ENCODE results near the gene AIMP1. TPM values are rescaled to one million over a fixed set of nuclear protein-coding genes. Genes with fewer than 3 reads are reported as not detected.

Gene AIMP1
- total RNA-seq: 32.8 TPM

DNA sequence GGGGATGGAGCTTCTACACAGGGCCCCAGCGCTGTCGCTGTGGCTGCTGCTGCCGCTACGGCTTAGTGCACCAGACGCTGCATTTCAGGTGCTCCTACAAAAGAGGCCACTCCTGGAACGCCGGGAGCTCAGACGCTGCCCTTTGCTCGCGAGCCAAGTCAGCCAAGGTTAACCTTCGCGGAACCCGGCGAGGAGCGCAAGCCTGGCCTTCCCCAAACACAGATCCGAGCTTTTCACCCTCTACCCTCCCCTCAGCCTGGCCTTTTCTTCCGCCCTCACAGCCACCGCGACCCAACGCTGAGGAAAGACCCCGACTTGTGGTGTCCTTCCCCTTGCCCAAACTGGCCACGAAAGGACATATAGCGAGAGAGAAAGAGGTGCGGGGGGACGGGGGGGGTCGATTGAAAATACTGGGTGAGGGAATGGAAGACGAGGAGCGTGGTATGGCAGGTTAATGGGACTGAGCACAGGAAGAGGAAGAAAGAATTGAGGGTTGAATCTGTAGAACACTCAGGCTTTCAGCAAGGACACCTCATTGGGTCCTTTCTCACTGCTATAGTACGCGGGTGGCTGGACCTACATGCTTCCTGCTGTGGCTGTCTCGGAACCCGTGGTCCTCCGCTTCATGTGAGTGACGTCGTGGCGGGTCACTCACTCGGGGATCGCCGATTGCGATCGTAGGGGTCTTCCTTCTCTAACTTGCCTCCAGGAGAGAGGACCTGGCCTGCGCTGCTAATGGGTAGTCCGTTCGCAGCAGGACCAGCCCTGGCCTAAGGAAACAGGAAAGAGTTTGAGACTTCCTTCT lies at the start of gene AIMP1, which contains the start of gene TBCK:
AIMP1 (plus strand) TSS at position 583 of the 805 bp plus-strand sequence. CDS start 8,460 bp downstream, outside the sequence.
TBCK (minus strand) TSS at position 242 of the 805 bp plus-strand sequence. CDS start 7,249 bp downstream, outside the sequence.
- ATAC-seq: peak; percentile 94

DNA sequence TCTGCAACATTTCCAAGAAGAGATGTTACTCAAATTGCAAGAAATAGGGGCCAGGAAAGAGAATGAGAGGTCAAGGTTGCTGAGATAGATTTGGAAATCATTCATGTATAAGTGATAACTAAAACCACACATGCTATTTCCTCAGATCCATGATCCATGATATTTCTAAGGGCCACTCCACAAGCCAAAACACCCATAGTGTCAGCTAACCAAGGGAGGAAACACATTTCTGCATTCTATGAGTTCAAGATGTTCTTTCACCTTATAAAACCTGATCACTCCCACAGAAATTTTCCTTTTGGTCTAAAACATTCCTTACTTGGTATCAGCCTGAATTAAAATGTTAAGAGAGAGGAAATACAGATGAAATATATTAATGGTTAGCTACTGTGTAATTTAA lies 47.6 kb upstream of the AIMP1 start:
- ATAC-seq: no peak

DNA sequence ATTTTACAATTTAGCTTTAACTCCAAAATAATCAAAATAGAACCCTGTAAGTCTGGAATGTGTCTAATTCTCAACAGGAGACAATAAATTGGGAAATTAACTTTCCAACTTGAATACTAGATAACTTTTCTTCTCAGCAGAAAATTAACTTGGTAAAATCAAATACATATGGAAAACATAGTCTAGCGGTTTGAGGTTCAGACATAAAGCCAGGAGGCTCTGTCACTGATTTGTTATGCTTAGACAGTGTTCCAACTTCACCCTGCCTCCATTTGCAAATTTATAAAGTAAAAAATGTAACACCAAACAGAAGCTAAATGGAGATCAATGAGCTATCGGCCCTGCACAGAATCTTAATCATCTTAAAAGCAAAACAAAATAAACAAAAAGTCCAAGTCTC lies 46.6 kb upstream of the AIMP1 start:
- ATAC-seq: no peak

DNA sequence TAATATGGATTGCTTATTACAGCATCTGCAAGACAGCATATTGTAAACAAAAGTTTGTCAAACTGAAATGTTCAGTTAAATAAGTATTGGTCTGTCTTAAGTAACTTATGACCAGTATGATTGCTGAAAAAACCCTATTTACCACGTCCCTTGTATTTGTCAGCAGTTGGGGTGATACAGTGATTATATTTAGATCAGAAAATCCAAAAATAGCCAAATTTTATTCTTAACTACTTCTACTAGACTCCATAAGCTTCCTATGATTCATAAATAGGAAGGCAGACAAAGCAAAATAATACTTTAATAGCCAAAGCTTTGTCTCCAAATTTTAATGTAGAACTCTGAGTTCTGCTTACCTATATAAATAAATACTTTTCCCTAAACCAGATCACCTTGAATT lies 45.6 kb upstream of the AIMP1 start:
- no peak for ATAC-seq

DNA sequence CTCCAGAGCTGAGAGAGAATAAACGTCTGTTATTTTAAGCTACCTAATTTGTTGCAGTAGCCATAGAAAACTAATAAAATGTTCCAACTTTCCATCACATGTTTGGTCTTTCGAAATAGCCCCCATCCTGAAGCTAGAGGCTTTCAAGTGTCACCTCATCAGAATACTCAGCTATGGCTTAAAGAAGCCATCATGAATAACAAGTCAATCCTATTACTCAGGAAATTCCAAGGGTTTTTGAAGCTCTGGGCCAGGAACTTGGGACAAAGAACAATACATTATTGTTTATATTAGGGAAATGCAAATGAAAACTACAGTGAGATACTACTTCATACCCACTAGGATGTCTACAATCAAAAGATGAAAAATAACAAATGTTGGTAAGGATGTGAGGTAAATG lies 42.5 kb upstream of the AIMP1 start:
- no peak for ATAC-seq

DNA sequence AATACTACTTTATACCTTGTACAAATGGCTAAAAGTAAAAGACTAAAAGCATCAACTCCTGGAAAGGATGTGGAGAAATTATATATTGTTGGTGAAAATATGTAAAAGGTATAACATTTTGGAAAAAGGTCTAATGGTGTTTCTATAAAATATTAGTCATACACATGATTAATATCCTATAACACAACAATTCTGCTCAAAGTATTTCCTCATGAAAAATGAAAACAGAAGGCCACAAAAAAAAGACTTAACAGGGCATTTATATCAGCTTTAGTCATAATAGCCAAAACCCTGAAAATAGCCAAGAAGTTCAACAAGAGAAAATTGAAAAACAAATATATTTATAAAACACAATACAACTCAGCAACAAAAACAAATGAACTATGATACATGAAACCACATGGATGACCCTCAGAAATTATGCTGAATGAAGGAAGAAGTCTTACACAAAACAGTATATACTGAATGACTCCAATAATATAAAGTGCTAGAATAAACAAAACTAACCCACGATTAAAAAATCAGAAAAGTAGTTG lies 39.1 kb upstream of the AIMP1 start:
- ATAC-seq: no peak

DNA sequence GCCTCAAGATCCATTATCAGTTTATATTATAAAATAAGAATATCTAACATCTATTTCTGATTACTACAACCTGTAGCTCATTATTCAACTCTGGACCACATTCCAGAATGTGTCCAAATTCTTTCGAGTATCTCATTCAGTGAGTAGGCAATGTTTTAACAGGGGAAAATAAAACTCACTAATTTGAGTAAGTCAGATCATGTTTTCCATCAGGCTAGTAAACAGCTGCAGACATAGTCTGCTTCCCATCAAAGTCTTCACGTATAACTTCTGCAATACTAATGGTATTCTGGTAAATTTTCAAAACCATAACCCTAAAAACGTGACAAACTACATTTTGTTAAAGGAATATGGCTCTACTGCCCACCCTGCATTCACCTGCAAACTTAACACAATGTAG lies 32.1 kb upstream of the AIMP1 start:
- no peak for ATAC-seq

DNA sequence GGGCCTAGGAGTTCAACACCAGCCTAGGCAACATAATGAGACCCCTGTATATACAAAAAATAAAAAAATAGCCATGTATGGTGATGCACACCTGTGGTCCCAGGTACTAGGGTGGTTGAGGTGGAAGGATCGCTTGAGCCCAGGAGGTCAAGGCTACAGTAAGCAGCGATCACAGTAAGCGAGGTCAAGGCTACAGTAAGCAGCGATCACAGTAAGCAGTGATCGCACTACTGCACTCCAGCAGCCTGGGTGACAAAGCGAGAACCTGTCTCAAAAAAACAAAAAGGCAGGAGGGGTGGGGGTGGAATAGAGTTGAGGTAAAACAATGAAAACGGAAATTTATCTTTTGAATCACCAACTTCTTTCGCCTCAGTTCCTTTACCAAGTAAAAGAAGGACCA lies 29.7 kb upstream of the AIMP1 start:
- ATAC-seq: no peak

DNA sequence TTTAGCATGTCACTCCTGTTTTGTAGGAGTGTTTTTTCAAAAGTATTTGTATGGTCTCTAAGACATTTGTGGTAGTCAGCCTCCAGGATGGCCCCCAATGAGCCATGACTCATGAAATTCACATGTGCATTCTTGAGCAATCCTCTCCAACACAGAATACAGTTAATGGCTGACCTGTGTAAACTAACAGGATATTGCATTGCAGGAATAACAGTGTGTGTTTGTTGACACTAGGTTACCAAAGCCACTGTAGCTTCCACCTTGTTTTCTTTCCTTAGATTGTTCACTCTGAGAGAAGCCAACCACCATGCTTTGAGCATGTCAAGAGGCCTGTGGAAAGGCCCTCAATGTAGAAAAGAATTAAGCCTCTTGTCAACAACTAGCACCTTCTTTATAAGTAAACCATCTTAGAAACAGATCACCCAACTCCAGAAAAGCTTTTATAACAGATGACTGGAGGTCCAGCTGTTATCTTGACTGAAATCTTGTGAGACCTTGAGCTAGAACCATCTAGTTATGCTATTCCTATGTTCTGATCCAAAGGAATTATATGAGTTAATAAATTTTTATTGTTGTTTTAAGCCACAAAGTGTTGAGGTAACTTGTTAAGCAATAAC lies 28.9 kb upstream of the AIMP1 start:
- ATAC-seq: no peak

DNA sequence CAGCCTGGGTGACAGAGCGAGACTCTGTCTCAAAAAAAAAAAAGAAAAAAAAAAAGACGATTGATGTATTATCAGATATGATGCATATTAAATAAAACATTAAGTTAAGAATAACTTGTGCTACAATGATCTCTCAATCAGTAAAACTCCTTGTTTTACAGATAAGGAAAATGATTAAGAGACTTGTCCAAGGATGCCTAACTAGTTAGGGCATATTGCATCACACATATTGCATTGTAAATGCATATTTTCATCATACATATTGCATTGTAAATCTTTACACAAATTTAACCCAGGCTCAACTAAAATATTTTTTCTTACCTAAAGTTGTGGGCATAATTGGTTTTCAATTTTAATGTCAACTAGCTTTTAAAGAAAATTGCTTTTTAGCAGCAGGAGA lies 26.6 kb upstream of the AIMP1 start:
- no peak for ATAC-seq

DNA sequence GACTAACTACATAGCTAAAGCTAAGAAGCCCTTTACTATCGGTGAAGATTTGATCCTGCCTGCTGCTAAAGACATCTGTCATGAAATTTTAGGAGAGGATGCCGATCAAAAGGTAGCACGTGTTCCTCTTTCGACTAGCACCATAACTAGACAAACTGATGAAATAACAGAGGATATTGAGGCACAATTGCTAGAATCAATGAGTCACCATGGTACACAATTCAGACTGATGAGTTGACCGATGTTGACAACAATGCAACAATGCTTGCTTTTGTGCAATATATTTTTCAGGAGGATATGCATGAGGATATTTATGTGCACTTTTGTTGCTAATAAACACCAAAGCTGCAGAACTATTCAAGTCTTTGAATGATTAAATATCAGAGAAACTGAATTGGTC lies 24.7 kb upstream of the AIMP1 start:
- no peak for ATAC-seq

DNA sequence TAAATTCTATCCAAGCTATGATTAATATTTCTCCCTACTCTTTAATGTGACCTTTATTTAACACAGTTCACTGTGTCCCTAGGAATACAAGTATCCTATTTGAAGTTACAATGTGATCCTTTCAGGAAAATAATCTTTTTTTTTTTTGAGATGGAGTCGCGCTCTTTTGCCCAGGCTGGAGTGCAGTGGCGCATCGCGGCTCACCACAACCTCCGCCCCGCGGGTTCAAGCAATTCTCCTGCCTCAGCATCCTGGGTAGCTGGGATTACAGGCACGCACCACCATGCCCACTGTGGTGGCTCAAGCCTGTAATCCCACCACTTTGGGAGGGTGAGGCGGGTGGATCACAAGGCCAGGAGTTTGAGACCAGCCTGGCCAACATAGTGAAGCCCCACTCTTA lies 22.3 kb upstream of the AIMP1 start:
- no peak for ATAC-seq

DNA sequence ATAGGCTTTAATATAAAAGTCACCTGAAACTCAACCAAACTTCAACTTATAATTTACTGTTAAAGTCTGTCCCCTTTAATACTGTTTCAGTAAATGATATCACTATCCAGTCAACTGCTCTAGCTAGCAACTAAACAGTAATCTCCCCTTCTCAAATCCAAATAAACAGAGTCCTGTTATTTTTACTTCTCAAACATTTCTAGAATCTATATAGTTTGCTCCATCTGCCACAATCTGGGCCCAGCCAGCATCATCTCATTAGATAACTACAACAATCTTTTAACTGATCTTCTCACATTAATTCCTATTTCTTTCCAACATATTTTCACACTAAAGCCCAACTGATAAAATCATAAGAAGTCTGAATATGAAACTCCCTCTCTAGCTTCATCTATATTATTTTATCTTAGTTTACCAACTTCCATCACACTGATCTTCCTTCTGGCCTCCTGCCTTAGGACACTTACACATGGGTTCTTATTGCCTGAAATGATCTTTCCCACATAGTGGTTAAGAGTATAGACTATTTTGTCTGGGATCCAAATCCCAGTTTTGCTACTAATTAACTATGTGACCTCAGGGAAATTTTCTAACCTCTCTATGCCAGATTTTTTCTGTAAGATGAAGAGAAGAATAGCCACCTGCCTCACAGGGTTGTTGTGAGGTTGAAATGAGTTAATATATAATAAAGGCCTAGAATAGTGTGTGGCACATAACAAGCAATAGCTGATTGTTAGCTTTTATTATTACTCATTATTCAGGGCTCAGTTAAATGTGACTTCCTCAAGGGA lies 18.9 kb upstream of the AIMP1 start:
- ATAC-seq: no peak

DNA sequence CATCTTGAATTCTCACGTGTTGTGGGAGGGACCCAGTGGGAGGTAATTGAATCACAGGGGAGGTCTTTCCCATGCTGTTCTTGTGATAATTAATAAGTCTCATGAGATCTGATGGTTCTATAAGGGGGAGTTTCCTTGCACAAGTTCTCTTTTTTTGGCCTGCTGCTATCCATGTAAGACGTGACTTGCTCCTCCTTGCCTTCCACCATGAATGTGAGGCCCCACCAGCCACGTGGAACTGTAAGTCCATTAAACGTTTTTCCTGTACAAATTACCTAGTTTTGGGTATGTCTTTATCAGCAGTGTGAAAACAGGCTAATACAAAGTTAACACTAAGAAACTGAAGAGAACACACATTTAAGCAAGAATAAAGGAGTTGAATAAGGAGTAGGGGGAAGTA lies 16.4 kb upstream of the AIMP1 start:
- ATAC-seq: no peak

DNA sequence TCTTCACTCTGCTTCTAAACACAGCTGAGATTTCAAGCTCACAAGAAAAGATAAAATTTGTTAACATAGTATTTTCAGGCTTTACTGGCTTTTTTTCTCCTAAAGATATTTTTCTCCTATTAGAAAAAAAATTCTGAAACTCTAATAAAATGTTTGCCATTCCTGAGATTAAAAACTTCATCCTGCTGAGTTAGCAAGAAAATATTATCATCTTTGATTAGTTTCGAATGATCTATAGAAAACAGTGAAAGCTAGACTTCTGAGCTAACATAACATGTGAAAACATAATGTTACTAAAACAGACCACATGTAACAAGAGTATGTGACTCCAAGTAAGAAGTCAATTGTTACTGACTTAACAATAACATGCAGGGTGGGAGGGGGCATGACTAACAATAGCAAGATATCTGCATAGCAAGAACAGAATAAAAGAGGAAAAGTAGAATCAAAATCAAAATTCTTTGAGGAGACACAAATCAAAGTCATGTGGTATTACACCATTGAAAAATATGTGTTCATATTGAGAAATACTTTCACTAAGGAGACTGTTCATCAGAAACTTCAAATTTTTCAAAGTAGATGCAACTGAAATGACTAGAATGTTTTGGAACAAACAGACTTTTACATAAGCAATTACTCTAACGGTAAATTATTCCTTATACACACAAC lies 14.8 kb upstream of the AIMP1 start:
- no peak for ATAC-seq

DNA sequence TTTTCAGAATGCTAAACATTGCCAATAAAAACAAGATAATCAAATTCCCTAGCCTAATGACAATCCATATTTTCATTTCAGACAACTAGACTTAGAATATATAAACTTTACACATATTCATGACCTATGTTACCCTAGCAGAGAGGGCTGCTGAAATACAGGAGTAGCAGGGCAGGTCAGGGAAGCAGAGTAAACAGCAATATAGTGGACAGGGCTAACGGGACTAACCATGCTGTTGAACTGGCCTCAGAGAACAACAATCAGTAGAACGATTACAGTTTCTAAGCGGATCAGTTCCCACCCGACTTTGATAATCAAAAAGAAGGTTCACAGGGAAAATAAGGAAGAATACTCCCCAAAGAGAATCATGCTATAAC lies 14.3 kb upstream of the AIMP1 start:
- no peak for ATAC-seq

DNA sequence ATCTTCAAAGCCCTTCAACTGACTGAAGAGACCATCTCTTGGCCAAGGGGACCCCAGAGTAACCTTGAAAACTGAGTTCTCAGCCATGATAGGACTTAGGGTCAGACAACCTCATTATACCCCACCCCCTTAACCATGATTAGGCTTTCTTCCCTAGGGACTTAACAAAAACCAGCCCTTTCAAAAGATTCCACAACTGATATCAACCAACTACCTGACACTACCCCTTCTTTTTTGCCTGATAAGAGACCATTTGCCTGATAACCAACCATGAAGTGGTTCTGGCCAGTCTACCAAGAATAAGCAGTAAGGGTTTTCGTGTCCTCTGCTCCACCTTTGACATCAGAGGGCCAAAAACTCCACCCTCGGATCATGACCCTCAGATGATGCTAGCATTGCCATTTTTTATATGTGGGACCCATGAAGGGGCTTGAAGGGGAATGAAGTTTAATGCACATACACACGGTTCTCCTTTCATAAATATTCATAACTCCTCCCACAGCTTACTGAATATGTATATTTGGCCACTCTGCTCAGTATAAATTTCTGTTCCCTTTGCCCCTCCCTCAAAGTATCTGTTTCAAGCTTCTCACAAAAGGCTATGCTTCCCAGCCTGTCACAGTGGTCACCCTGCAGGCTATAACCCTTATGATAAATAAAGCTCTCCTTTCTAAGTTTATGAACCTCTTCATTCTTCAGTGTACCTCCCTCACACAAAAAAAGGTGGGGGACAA lies 12.6 kb upstream of the AIMP1 start:
- no peak for ATAC-seq

DNA sequence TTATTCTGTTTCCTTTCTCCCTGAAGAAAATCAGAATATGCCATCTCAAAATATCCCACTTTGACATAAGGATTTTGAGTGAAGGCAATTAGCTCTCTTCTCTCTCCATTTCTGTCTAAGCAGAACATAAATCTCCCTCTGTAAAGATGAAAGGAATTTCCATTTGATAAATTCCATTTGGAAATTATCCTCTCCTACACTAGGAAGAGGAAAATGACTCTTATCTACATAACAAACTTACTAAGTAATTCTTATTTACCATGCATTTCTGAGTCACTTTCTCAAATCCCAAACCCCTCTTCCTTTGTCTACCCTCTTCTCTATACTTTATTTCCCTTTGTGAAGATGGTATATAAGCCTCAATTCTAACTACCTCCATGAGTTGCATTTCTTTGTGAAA lies 11.7 kb upstream of the AIMP1 start:
- ATAC-seq: no peak

DNA sequence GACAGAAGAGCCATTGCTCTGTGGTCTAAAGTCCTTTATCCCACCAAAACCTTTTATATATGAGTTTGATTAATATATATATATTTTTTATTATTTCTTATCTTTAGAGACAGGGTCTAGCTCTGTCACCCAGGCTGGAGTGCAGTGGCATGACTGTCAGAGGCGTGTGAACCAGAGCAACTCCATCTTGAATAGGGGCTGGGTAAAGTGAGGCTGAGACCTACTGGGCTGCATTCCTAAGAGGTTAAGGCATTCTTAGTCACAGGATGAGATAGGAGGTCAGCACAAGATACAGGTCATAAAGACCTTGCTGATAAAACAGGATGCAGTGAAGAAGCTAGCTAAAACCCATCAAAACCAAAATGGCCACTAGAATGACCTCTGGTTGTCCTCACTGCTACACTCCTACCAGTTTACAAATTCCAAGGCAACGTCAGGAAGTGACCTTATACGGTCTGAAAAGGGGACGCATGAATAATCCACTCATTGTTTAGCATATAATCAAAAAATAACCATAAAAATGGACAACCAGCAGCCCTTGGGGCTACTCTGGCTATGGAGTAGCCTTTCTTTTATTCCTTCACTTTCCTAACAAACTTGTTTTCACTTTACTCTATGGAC lies 10.8 kb upstream of the AIMP1 start:
- no peak for ATAC-seq

DNA sequence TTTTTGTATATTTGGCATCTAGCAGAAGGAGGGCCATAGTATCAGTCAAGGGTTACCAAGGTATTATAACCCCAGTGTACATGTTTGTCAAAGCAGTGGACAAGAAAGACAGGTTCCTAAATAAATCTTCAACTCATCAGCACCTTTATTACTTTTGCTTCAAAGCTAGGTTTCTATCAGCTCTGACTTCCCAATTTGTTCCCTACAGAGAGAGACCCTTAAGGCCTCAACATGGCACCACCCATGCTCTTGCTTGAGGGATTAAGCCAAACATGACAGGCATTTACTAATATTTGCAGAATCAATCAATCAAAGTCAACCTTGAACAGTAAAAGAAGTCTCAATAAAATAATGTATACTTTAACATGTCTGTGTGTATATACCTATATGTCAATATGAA lies 9.8 kb upstream of the AIMP1 start:
- ATAC-seq: no peak

DNA sequence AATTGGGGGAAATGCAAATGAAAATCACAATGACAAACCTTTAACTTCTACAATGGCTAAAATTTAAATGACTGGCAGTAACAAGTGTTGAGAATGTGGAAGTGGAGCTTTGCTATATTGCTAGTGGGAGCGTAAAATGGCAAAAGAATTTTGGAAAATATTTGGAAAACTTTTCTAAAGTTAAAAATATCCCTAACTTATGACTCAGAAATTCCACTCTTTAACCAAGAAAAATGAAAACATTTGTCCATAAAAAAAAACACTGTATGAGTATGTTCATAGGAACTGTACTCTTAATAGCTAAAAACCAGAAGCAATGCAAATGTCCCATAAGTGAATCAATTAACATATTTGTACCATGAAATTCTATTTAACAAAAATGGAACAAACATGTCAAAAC lies 4.0 kb upstream of the AIMP1 start:
- ATAC-seq: no peak

Data from esophagus mucosa (tissue), 1 donor.